ENCODE results near the gene MBD2.

Gene MBD2

GRCh38 chr18:54202851-54203250, 21.6 kb downstream of the MBD2 start:
- no peak for DNase-seq (ENCODE audit: low spot score)

- DNase-seq (ENCODE audit: low spot score), result no peak
Measured at GRCh38 chr18:54197747-54198411, 26.6 kb downstream of the MBD2 start.

DNA sequence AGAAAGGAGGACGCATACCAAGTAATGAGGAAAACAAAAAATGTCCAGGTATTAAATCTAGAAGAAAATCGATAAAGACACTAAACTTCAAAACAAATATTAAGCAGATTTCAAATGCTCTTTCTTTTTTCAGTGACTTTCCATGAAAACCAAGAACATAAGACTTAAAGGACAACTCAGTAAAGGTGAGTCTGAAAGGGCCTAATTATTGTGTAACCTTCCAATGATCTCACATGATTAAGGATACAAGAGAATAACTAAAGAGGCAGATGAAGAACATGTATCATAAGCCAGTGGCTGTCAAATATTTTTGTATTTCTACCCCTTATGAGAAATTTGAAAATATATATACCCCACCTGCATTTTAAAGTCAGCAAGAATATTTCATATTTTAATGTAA, 30.7 kb downstream of the MBD2 start:
- no peak for DNase-seq (ENCODE audit: low spot score)

DNA sequence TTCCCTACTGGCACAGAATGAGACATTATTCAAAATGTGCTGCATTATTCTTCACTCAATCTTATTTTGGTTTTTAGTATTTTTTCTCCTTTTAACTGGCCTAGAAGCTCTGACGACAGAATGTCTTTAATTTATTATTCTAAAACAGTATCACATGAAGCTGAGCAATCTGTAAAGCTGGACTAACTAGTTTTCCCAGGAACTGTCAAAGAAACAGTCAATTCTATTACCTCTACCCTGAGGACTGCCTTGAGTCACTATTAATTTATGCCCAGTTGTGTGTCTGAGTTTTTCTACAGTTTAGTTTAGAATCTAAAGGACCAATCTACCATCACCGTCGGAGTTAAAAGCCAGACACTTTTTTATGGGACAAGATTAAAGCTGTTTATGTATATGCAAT, 31.6 kb downstream of the MBD2 start:
- no peak for DNase-seq (ENCODE audit: low spot score)

- DNase-seq (ENCODE audit: low spot score), result no peak
Measured at GRCh38 chr18:54192415-54192814, 32.1 kb downstream of the MBD2 start.

DNA sequence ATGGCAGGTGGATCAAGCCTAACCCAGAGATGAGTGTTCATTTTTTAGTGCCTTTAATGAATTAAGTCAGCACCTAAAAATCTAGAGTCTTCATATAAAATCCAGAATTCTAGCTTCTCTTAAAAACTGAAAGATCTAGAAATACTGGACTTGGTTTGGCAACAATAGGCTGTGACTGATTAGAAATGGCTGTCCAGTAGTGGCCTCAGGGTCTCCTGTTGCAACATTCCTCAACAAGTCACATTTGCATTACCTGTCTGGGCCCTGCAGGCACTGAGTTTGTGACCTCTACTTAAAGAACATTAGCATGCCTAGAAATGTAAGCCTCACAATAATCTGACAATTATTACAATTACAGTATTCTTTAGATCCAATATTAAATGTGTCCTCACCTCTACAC, 33.1 kb downstream of the MBD2 start:
- DNase-seq (ENCODE audit: low spot score), result no peak

- DNase-seq (ENCODE audit: low spot score), result no peak
Measured at GRCh38 chr18:54187372-54187771, 37.1 kb downstream of the MBD2 start.

GRCh38 chr18:54184836-54185235, 39.6 kb downstream of the MBD2 start:
- DNase-seq (ENCODE audit: low spot score), result no peak

DNA sequence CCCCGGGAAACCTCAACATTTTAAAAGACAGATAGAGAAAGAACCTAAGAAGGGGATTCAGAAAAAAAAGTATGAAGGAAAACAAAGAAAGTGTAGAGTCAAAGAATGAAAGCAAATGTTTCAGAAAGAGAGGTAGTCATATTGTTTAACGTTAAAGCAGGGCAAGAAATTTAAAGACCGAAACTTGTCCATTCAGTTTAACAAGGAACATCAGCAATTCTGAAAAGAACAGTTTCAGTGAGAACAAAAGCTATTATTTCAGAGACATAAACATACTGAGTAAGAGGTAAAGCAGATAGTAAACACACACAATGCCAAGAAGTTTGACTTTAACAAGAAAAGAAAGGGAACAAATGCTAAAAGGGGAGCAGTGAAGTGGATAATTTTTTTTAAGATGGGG, 41.1 kb downstream of the MBD2 start:
- no peak for DNase-seq (ENCODE audit: low spot score)

DNA sequence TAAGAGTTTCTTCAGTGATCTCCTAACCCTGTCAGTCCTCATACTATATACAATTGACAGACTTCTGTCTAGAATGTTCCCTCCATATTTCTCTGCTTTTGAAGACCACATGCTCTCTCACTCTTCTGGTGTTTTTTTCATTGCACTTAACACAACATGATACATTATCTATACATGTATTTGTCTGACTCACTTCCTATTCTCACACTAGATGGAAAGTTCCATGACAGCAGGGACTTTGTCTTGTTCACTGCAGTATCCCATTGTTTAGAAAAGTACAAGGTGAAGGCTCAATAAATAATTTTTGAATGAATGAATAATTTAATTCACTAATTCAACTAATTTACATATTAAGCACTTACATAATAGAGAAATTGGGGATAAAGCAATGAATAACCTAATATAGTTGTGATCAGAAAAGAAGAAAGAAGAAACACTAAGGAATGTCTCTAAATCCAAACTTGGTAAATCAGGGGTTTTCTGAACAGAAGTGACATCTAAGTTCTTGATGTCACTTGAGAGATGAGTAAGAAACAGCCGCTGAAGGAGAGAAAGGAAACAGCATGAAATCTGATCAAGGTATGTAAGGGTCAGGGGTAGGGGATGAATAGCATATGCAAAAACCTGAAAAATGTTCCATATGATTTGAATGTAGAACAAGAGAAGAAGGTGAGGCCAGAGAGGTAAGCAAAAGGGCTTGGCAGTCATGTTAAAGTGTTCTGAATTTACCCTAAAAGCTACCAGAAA, 42.4 kb downstream of the MBD2 start:
- DNase-seq (ENCODE audit: low spot score), result no peak

DNA sequence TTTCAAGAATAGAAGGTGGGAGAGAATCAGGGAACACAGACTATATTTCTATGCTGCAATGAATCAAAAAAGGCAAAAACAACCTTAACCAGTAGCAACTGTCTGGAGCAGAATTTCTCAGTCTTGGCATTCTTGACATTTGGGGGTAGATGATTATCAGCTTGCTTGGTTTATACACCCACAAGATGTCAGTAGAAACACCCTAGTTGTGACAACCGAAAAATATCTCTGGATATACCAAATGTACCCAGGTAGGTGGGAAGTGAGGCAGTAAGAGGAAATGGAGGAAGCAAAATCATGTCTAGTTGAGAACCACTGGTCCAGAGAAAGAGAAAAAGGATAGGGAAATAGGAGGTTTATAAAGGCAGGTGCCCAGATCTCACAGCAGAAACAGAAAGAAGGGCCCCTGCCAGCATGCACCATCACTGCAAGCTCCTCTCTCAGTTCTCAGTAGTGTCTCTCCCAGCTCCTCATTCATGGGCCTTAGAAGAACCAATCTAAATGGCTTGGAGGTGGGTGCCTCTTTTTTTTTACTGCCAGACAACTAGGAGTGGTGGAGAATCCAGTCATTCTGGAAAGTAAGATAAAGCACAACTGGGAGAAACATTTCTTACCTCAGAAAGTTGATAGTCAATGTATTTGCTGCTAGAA, 50.4 kb downstream of the MBD2 start:
- DNase-seq (ENCODE audit: low spot score), result no peak

GRCh38 chr18:54173250-54173649, 51.2 kb downstream of the MBD2 start:
- DNase-seq (ENCODE audit: low spot score), result no peak

- no peak for DNase-seq (ENCODE audit: low spot score)
Measured at GRCh38 chr18:54169431-54170403, 54.8 kb downstream of the MBD2 start.

- no peak for DNase-seq (ENCODE audit: low spot score)
Measured at GRCh38 chr18:54165450-54165849, 59.0 kb downstream of the MBD2 start.

- DNase-seq (ENCODE audit: low spot score), result no peak
Measured at GRCh38 chr18:54163453-54163852, 61.0 kb downstream of the MBD2 start.

GRCh38 chr18:54162431-54162830, 62.0 kb downstream of the MBD2 start:
- no peak for DNase-seq (ENCODE audit: low spot score)

- no peak for DNase-seq (ENCODE audit: low spot score)
Measured at GRCh38 chr18:54161267-54161666, 63.2 kb downstream of the MBD2 start.

DNA sequence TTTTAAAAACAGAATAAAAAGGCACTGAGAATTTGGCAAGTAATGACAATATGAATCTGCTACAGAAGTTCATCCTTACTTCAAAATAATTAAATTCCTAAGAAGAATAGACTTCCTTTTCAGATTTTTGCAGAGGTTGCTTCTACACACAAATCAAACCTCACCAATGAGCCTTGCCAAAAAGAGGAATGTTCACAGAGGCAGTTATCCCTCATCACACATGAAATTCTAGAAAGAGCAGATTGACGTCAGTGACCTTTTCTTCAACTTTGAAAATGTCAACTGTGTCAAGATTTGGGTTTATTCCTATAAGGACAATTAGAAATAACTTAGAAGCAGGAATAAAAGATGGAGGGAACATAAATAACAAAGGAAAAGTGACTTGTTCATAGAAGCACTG, 64.6 kb downstream of the MBD2 start:
- no peak for DNase-seq (ENCODE audit: low spot score)

DNA sequence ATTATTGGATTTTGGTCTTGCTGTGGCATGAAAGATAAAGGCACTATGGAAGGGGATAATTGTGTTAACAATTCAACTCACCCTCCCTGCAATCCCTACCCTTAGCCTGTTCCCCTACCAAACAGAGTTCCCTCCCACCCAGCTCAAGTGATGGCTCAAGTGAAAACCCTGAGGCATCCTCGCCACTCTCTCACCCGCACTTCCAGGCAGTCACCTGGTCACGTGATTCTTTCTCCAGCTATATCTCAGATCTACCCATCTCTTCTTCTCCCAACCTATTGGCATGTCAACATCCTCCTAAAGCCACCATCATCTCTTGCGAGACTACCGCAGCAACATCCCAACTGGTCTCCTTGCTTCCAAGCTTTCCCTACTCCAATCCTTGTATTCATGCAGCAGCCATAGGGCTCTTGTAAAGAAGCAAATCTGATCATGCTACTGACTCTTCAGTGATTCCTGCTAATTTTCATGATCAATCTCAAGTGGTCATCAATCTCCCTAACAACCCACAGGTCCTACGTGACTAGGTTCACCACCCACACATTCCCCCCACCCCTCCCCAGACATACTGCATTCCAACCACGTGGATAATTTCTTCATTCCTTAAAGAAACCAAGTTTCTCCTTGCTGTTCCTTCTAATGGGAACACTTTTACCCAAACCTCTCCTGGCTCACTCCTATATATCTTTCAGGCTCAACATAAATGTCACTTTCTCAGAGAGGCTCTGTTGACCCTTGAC, 66.7 kb downstream of the MBD2 start:
- DNase-seq (ENCODE audit: low spot score), result no peak

DNA sequence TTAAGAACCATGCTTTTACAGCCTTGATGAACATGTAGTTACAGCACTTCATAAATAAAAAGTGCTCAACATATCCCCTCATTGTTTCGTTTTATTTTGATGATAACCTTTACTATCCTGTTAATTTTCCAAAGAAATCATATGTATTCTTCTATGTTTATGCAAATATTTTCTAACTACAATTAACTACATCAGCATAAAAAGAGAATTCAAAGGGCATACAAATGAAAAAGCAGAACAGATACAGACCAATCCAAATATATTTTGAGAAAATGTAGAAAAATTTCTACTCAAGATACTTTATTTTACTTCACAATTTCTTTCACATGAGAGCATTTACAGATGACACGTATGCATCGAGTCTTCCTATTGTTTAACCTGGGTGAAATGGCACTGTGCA, 69.1 kb downstream of the MBD2 start:
- no peak for DNase-seq (ENCODE audit: low spot score)

DNA sequence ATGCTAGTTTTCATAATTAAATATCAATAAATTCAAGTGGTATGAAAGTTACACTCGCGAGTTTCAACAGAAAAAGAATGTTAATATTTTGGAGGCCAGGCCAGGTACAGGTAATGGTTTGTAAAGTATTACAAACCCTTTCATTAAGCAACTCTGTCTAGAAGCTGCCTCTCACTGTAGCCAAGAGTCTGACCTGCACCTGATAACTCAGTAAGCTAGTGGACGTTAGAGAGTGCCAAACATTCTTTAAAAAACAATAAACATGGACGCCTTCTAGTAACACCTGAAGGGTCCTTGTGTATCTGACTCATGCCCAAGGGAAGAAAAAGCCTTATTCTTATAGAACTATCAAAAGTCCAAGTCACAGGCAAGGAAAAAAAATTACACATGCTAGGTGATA, 70.2 kb downstream of the MBD2 start:
- no peak for DNase-seq (ENCODE audit: low spot score)

DNA sequence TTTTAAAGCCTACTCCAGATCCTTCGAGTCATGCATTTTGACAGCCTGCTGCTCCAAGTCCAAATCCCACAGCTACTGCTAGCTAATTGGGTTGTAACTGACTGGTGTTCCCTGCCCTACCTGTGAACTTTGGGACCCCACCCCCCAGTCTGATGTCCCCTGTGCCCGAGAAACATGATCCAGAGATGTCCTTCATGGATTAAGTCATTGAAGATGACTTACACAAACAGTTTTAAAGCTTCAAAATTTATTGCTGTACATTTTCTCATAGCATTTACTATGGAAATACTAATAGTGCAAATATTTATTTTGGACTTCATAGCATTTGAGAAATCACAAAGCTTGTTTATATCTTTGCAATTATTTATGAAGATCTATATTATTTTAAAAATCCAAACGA, 73.1 kb downstream of the MBD2 start:
- no peak for DNase-seq (ENCODE audit: low spot score)
